ENCODE results near the gene MANSC4. TPM values are rescaled to one million over a fixed set of nuclear protein-coding genes. Genes with fewer than 3 reads are reported as not detected.

Gene MANSC4
- total and polyA plus RNA-seq, 2 experiments from 2014 or later, result not detected

GRCh38 chr12:27778206-27778605 is 1.8 kb downstream of the MANSC4 start:
- in situ Hi-C loops (cut with MboI), result no loop called here
- no peak for TF ChIP-seq EZH2phosphoT487 (IDR thresholded peaks at IDR 0.05; ENCODE audit: insufficient read depth, low read depth)
- TF ChIP-seq EZH2 (IDR thresholded peaks at IDR 0.05; ENCODE audit: insufficient read depth, poor library complexity, severe bottlenecking), result no peak
- Histone ChIP-seq H3K9ac (no peak overlapping the region), H3K4me1 (ENCODE audit: insufficient read depth) (peaks cover 13% of the 10 kb centered on the region), H3K9me3 (ENCODE audit: low read depth) (no peaks in the 10 kb centered on the region), H4K20me1 (ENCODE audit: insufficient read depth) (no peaks in the 10 kb centered on the region), H3F3A (ENCODE audit: insufficient read depth) (peaks cover 14% of the 10 kb centered on the region; the same call in 1 of the 2 replicates), H3K36me3 (ENCODE audit: low read depth) (no peaks in the 10 kb centered on the region), H3K4me2 (ENCODE audit: unreplicated experiment) (no peak overlapping the region), H2AFZ (no peak overlapping the region), H3K4me3 (no peak overlapping the region), H3K27ac (no peak overlapping the region), H3K9me2 (ENCODE audit: insufficient read depth) (no peaks in the 10 kb centered on the region), H3K79me2 (ENCODE audit: insufficient read depth) (peaks cover 30% of the 10 kb centered on the region), H3K27me3 (replicated peaks; ENCODE audit: insufficient read depth) (no peaks in the 10 kb centered on the region)
- WGBS, 2 experiments (ENCODE audit: low coverage in 1 of 2, low lambda C conversion rate in 2 of 2, missing lambda C conversion rate in 2 of 2), result 66 to 68% methylated on average over 1 of the region's 1 CpG
- no peak for DNase-seq

GRCh38 chr12:27777141-27777540 is 2.9 kb downstream of the MANSC4 start:
- no peaks in the 10 kb centered on the region for H3K27me3 ChIP-seq (replicated peaks; ENCODE audit: insufficient read depth)
- TF ChIP-seq EZH2 (IDR thresholded peaks at IDR 0.05; ENCODE audit: insufficient read depth, poor library complexity, severe bottlenecking) (no peak), EZH2phosphoT487 (IDR thresholded peaks at IDR 0.05; ENCODE audit: insufficient read depth, low read depth) (no peak)
- H3K36me3 ChIP-seq (ENCODE audit: low read depth), result no peaks in the 10 kb centered on the region
- in situ Hi-C loops (cut with MboI), result no loop called here
- no peaks in the 10 kb centered on the region for H3K9me3 ChIP-seq (ENCODE audit: low read depth)
- no peak overlapping the region for H2AFZ ChIP-seq
- 68 to 72% methylated on average over 5 of the region's 5 CpGs for WGBS, 2 experiments (ENCODE audit: low coverage in 1 of 2, low lambda C conversion rate in 2 of 2, missing lambda C conversion rate in 2 of 2)
- no peaks in the 10 kb centered on the region for H4K20me1 ChIP-seq (ENCODE audit: insufficient read depth)
- no peak overlapping the region for H3K4me2 ChIP-seq (ENCODE audit: unreplicated experiment)
- peaks cover 21% of the 10 kb centered on the region; the same call in 1 of the 2 replicates for H3F3A ChIP-seq (ENCODE audit: insufficient read depth)
- H3K9ac ChIP-seq, result no peak overlapping the region
- no peak for DNase-seq
- H3K27ac ChIP-seq, result no peak overlapping the region
- no peaks in the 10 kb centered on the region for H3K9me2 ChIP-seq (ENCODE audit: insufficient read depth)
- H3K4me3 ChIP-seq, result no peak overlapping the region
- peaks cover 20% of the 10 kb centered on the region for H3K79me2 ChIP-seq (ENCODE audit: insufficient read depth)
- H3K4me1 ChIP-seq (ENCODE audit: insufficient read depth), result peaks cover 21% of the 10 kb centered on the region

GRCh38 chr12:27772328-27773049 is 7.5 kb downstream of the MANSC4 start:
- no peak overlapping the region for H3K9ac ChIP-seq
- H3K36me3 ChIP-seq (ENCODE audit: low read depth), result no peaks in the 10 kb centered on the region
- H3K4me2 ChIP-seq (ENCODE audit: unreplicated experiment), result no peak overlapping the region
- H3K27ac ChIP-seq, result no peak overlapping the region
- peaks cover 15% of the 10 kb centered on the region; the same call in 1 of the 2 replicates for H3F3A ChIP-seq (ENCODE audit: insufficient read depth)
- H3K9me3 ChIP-seq (ENCODE audit: low read depth), result no peaks in the 10 kb centered on the region
- H3K4me1 ChIP-seq (ENCODE audit: insufficient read depth), result peaks cover 13% of the 10 kb centered on the region; the same call in 1 of the 2 replicates
- H2AFZ ChIP-seq, result 0 out of 2 replicates have a peak overlapping the region, but pooled peaks have one; percentile 1
- WGBS, 2 experiments (ENCODE audit: low coverage in 1 of 2, low lambda C conversion rate in 2 of 2, missing lambda C conversion rate in 2 of 2), result 48 to 49% methylated on average over 5 of the region's 5 CpGs
- no peak overlapping the region for H3K4me3 ChIP-seq
- TF ChIP-seq EZH2phosphoT487 (IDR thresholded peaks at IDR 0.05; ENCODE audit: insufficient read depth, low read depth), result no peak
- no peak for TF ChIP-seq EZH2 (IDR thresholded peaks at IDR 0.05; ENCODE audit: insufficient read depth, poor library complexity, severe bottlenecking)
- in situ Hi-C loops (cut with MboI), result no loop called here
- DNase-seq, result peak; percentile 29
- H3K79me2 ChIP-seq (ENCODE audit: insufficient read depth), result no peaks in the 10 kb centered on the region
- no peaks in the 10 kb centered on the region for H4K20me1 ChIP-seq (ENCODE audit: insufficient read depth)
- H3K27me3 ChIP-seq (replicated peaks; ENCODE audit: insufficient read depth), result no peaks in the 10 kb centered on the region
- no peaks in the 10 kb centered on the region for H3K9me2 ChIP-seq (ENCODE audit: insufficient read depth)

GRCh38 chr12:27771481-27772327 is 8.3 kb downstream of the MANSC4 start:
- in situ Hi-C loops (cut with MboI), result no loop called here
- no peaks in the 10 kb centered on the region for H4K20me1 ChIP-seq (ENCODE audit: insufficient read depth)
- no peak overlapping the region for H3K4me2 ChIP-seq (ENCODE audit: unreplicated experiment)
- 96 to 97% methylated on average over 3 of the region's 3 CpGs for WGBS, 2 experiments (ENCODE audit: low coverage in 1 of 2, low lambda C conversion rate in 2 of 2, missing lambda C conversion rate in 2 of 2)
- H3K36me3 ChIP-seq (ENCODE audit: low read depth), result no peaks in the 10 kb centered on the region
- no peaks in the 10 kb centered on the region for H3K79me2 ChIP-seq (ENCODE audit: insufficient read depth)
- H3K9me3 ChIP-seq (ENCODE audit: low read depth), result no peaks in the 10 kb centered on the region
- TF ChIP-seq EZH2 (IDR thresholded peaks at IDR 0.05; ENCODE audit: insufficient read depth, poor library complexity, severe bottlenecking), result no peak
- TF ChIP-seq EZH2phosphoT487 (IDR thresholded peaks at IDR 0.05; ENCODE audit: insufficient read depth, low read depth), result no peak
- H3K27ac ChIP-seq, result no peak overlapping the region
- no peak overlapping the region for H3K9ac ChIP-seq
- H3K4me3 ChIP-seq, result no peak overlapping the region
- H3K9me2 ChIP-seq (ENCODE audit: insufficient read depth), result no peaks in the 10 kb centered on the region
- H3K27me3 ChIP-seq (replicated peaks; ENCODE audit: insufficient read depth), result no peaks in the 10 kb centered on the region
- peaks cover 13% of the 10 kb centered on the region; the same call in 1 of the 2 replicates for H3K4me1 ChIP-seq (ENCODE audit: insufficient read depth)
- H2AFZ ChIP-seq, result no peak overlapping the region
- peaks cover 11% of the 10 kb centered on the region; the same call in 1 of the 2 replicates for H3F3A ChIP-seq (ENCODE audit: insufficient read depth)
- no peak for DNase-seq

All from GM23248 (cell line).